ENCODE data around the gene TRIM72.

TRIM72 gene

GRCh38 chr16:31179219-31179746 is 34.6 kb upstream of the TRIM72 start:
- DNase-seq: no peak
- in situ Hi-C loops (cut with HindIII; ENCODE audit: low pct_ligation_motif_present, low sequenced_read_pairs): loop anchor here (25.0 kb wide), 1 partner anchor 283 kb away; the partner anchor contains the start of genes ARMC5 and TGFB1I1
- Histone ChIP-seq H3K36me3 (replicated peaks) (peaks cover 27% of the 10 kb centered on the region), H3K4me3 (ENCODE audit: low read depth, low read length) (peak overlapping the region; percentile 97), H3K27me3 (replicated peaks) (no peaks in the 10 kb centered on the region), H3K27ac (peak overlapping the region; percentile 99)
- TF ChIP-seq, protein P1, sequence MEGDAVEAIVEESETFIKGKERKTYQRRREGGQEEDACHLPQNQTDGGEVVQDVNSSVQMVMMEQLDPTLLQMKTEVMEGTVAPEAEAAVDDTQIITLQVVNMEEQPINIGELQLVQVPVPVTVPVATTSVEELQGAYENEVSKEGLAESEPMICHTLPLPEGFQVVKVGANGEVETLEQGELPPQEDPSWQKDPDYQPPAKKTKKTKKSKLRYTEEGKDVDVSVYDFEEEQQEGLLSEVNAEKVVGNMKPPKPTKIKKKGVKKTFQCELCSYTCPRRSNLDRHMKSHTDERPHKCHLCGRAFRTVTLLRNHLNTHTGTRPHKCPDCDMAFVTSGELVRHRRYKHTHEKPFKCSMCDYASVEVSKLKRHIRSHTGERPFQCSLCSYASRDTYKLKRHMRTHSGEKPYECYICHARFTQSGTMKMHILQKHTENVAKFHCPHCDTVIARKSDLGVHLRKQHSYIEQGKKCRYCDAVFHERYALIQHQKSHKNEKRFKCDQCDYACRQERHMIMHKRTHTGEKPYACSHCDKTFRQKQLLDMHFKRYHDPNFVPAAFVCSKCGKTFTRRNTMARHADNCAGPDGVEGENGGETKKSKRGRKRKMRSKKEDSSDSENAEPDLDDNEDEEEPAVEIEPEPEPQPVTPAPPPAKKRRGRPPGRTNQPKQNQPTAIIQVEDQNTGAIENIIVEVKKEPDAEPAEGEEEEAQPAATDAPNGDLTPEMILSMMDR (IDR thresholded peaks at IDR 0.05; ENCODE audit: low read depth, low read length, missing control alignments): no peak

- peak within 1 kb of the TSS; percentile 97 for H3K4me3 ChIP-seq (ENCODE audit: low read depth, low read length)
- in situ Hi-C loops (cut with HindIII; ENCODE audit: low pct_ligation_motif_present, low sequenced_read_pairs): loop anchor here (25.0 kb wide), 1 partner anchor 282 kb away; the partner anchor contains the start of genes ARMC5 and TGFB1I1
- DNase-seq: peak; percentile 56
- H3K27ac ChIP-seq: peak within 1 kb of the TSS; percentile 99
- no peaks in the 10 kb centered on the region for H3K27me3 ChIP-seq (replicated peaks)
- H3K36me3 ChIP-seq (replicated peaks): peaks cover 32% of the 10 kb centered on the region
- TF ChIP-seq, protein P1 (IDR thresholded peaks at IDR 0.05; ENCODE audit: low read depth, low read length, missing control alignments): no peak
Observed at GRCh38 chr16:31179747-31180459, 34.0 kb upstream of the TRIM72 start, which contains the start of gene FUS. FUS (plus strand) TSS chr16:31180139; CDS start chr16:31180215, 76 bp downstream.

- H3K36me3 ChIP-seq (replicated peaks): peaks cover 46% of the 10 kb centered on the region
- TF ChIP-seq, protein P1 (IDR thresholded peaks at IDR 0.05; ENCODE audit: low read depth, low read length, missing control alignments): no peak
- DNase-seq: no peak
Observed at GRCh38 chr16:31181102-31181830, 32.7 kb upstream of the TRIM72 start.

DNA sequence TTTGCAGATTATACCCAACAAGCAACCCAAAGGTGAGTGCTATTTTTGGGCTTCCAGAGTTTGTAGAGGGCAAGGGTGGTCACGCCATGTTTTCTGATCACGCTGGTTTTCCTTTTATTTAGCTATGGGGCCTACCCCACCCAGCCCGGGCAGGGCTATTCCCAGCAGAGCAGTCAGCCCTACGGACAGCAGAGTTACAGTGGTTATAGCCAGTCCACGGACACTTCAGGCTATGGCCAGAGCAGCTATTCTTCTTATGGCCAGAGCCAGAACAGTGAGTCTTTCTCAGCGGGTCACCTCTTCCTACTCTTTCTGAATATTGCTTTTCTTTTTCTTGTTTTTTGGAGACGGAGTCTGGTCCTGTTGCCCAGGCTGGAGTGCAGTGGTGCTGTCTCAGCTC is 31.5 kb upstream of the TRIM72 start:
- in situ Hi-C loops (cut with HindIII; ENCODE audit: low pct_ligation_motif_present, low sequenced_read_pairs): loop anchor here (25.0 kb wide), 1 partner anchor 280 kb away; the partner anchor contains the start of genes ARMC5 and TGFB1I1
- TF ChIP-seq, protein P1 (IDR thresholded peaks at IDR 0.05; ENCODE audit: low read depth, low read length, missing control alignments): no peak
- peaks cover 57% of the 10 kb centered on the region for H3K36me3 ChIP-seq (replicated peaks)
- H3K27ac ChIP-seq: no peak overlapping the region
- DNase-seq: no peak
- peak overlapping the region; percentile 97 for H3K4me3 ChIP-seq (ENCODE audit: low read depth, low read length)
- no peaks in the 10 kb centered on the region for H3K27me3 ChIP-seq (replicated peaks)

More at GRCh38 chr16:31181102-31181830, 32.7 kb upstream of the TRIM72 start:
- Histone ChIP-seq H3K27me3 (replicated peaks) (no peaks in the 10 kb centered on the region), H3K4me3 (ENCODE audit: low read depth, low read length) (peak overlapping the region; percentile 97), H3K27ac (peak overlapping the region; percentile 99)
- in situ Hi-C loops (cut with HindIII; ENCODE audit: low pct_ligation_motif_present, low sequenced_read_pairs): loop anchor here (25.0 kb wide), 1 partner anchor 281 kb away; the partner anchor contains the start of genes ARMC5 and TGFB1I1

DNA sequence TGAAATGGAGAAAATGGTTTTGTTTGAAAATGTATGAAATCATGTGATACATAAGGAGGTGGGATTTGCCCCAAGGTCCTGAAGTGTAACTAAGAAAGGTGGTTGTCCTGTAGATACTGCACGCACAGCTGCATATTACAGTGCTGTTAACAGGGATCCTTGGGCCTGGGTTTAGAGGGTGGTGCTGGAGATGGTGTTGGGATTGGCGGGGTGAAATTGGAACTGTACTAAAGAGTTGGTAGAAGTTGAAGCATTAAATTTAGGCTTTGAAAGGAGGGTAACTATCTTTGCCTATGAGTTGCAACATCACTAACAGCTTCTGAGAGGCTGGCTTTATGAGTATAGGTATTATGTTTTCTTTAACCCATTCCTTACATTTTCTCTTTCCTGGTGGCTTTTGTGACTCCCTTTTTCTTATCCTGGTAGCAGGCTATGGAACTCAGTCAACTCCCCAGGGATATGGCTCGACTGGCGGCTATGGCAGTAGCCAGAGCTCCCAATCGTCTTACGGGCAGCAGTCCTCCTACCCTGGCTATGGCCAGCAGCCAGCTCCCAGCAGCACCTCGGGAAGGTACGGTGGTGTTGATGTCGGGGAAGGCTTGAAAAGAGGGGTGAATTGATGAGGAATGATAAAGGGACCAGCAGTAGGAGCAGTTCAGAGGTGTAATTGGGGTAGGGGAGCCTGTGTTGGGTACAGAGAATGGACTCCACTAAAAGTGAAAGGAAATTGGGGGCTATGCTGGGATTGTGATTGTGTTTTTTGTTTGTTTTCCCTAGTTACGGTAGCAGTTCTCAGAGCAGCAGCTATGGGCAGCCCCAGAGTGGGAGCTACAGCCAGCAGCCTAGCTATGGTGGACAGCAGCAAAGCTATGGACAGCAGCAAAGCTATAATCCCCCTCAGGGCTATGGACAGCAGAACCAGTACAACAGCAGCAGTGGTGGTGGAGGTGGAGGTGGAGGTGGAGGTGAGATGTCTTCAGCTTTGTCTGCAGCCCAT is 30.2 kb upstream of the TRIM72 start:
- in situ Hi-C loops (cut with HindIII; ENCODE audit: low pct_ligation_motif_present, low sequenced_read_pairs): loop anchor here (25.0 kb wide), 1 partner anchor 279 kb away; the partner anchor contains the start of genes ARMC5 and TGFB1I1
- no peak overlapping the region for H3K4me3 ChIP-seq (ENCODE audit: low read depth, low read length)
- H3K27ac ChIP-seq: no peak overlapping the region
- peaks cover 70% of the 10 kb centered on the region for H3K36me3 ChIP-seq (replicated peaks)
- TF ChIP-seq, protein P1 (IDR thresholded peaks at IDR 0.05; ENCODE audit: low read depth, low read length, missing control alignments): no peak
- DNase-seq: no peak
- no peaks in the 10 kb centered on the region for H3K27me3 ChIP-seq (replicated peaks)

All from brain microvascular endothelial cell (primary cell).